Measurements from ENCODE around the gene SYTL3.
"Not testable (repeated sequence)": the region's sequence is repeated elsewhere in the genome, so short reads cannot be mapped to it uniquely, and the experiment has no call there.

Gene SYTL3

DNA sequence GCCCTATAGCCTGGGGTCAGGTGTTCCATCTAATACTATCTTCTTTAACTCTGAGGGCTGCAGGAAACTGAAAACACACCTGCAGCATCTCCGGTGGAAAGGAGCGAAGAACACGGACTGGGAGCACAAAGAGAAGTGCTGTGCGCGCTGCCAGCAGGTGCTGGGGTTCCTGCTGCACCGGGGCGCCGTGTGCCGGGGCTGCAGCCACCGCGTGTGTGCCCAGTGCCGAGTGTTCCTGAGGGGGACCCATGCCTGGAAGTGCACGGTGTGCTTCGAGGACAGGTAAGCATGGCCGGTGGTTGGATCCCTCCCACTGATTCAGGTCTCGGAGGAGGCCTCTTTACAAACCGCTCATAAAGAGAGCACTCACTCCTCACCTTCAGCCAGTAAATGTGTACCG is 15.5 kb downstream of the SYTL3 start:
- no peak for DNase-seq

DNA sequence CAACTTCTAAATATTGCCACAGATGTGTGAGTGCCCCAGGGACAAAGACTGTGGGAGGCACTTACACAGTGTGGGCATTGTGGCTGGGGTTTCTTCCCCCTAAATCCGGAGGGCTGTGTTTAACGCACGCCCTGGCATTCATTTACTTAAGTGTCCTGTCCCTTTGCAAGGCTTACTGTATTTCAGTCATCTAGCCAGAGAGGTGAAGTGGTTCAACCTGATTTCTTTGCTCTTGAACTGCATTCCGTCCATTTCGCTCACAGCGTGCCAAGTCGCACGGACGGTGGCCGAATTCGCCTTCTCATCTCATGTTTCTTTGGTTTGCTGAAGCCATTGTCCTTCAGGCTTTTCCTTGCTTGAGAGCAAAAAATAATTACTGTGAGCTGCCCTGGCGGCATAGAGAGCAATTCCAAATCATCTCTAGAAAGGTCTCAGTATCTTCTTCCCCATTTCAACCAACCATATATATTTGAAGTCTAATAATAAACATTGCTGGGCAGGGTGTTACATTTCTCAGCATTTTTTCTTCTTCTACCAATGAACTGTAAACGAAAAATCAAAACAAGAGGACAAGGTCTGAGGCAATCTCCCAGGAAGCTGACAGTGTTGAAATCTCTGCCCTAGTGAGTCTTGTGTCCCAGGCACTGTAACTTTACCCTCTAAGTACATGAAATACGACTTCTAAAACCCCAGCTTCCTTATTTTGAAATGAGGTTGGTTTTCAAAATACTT is 16.9 kb downstream of the SYTL3 start:
- DNase-seq = no peak

DNA sequence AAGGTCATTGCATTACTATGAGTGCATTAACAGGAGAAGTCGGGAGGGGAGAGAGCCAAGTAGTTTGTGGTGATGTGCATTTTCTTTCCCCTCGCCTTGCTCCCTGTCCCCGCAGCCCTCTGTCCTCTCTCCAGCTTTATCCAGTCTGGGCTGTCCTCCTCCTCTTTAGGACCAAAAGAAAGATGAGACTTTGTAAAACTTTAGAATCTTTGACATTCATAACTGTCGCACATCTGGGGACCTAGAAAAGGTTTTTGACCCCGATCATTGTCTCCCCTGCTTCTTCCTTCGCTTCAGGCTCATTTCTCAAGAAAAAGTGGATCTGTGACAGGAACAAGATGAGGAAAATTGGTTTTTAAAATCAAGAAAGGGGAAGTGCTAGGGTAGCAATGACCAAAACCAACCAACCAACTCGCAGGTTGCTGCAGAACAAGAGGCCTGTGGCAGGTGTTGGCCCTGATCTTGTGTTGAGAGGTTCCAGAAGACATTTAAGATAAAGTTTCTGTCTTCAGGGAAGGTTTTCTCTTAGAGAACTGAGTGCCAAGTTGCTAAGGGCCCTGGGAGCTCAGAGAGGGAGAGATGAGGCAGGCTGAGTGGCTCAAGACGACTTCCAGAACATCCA is 17.6 kb downstream of the SYTL3 start:
- DNase-seq = no peak

DNA sequence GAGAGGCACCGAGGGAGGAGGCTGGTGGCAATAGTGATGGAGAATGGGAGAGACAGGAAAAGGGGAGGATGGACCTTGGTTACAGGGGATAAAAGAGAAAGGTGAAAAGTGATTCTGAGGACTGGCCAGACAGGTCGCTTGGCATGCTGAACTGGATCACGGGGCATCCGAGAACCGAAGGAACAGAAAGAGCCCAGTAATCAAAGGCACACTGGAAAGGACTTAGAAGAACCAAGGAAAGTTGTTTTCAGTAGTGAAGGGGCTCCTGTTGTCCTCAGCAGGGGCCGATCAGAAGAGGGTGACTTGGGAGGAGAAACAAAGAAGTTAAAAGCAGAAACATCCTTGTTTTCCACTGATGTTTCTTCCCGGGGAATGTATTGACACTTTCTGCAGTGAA is 18.9 kb downstream of the SYTL3 start:
- no peak for DNase-seq

DNA sequence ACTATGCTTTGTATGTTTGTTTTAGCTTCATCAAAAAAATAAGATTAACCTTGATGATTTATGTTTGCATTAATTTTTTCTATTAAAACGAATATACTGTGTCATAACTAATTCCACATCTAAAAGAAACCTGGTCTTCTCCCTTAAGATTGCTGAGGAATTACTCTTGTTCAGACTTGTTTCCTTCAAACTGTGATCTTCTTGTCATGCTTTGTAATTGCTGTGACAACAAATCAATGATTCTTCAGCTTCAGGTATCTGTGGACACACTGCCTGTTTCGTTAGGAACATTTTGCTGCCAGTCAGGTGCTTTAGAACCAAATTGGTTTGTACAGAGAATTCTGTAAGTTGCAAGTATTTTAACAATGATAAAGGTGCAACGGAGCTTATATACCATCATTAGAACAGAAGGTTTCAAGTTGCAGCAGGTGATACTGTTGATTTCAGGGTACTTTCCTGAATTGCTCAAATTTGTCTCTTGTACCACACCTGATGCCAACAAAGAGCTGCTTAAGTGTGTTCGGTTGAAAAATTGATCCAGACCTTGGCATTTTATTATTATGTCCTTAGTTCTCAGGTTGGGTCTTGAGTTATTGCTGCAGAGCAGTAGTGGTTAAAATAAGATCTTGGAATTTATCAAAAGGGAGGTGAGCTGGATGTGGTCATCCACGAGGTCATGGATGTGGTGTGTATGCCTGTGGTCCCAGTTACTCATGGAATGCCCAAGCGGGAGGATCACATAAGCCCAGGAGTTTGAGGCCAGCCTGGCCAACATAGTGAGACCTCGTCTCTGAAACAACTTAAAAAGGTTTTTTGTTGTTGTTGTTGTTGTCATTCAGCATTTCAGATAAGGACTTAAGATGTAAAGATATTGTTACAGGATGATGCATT is 19.5 kb downstream of the SYTL3 start:
- DNase-seq = no peak

DNA sequence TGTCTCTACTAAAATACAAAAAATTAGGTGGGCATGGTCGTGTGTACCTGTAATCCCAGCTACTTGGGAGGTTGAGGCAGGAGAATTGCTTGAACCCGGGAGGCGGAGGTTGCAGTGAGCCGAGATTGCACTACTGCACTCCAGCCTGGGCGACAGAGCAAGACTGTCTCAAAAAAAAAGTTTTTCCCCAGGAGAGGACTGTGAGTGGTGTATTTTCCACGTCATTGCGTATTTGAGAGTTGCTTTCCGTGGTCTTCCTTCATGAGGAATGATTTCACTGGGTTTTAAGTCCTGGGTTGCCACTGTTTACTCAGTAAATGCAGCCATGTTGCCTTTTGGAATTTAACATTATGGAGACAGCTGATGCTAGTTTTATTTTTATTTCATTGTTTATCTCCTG is 22.3 kb downstream of the SYTL3 start:
- not testable (repeated sequence) for DNase-seq

DNA sequence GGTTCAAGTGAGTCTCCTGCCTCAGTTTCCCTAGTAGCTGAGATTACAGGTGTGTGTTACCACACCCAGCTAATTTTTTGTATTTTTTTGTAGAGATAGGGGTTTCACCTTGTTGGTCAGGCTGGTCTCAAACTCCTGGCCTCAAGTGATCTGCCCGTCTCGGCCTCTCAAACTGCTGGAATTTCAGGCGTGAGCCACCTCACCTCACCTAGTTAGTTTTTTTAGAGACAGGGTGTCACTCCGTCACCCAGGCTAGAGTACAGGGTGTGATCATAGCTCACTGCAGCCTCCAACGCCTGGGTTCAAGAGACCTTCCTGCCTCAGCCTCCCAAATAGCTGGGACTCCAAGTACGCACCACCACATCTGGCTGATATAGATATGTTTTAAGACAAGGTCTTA is 22.9 kb downstream of the SYTL3 start:
- DNase-seq = no peak

DNA sequence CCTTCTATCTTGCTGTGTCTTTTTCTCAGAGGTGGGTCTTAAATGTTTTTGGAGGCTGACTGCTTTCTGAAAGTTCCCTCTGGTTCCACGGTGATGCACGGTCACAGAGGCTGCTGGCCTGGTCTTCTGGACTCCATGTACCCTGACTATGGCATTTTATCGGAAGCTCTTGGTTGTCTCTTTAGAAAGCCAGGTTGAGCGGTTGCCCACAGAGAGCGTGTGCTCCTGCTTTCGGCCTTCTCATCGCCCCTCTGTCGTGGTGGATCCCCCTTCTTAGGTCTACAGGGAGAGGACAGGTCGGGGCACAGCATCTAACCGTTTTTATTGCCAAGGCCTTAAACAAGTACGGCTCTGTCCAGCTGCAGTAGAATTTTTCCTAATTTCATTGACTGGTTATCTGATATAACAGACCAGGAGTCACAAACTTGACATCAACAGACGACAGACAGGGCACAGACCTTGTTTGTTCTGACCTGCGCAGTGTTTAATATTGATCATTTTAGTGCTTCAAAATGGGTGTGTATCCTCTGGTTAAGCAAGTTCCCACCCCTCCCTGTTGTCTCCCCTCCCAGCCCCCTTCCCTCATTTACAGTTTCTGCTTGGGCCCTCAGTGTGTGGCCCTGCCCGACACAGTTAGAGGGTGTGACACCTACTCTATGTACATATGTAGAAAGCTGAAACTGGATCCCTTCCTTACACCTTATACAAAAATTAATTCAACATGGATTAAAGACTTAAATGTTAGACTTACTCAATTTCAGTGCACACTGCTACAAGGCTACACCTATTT is 24.7 kb downstream of the SYTL3 start:
- no peak for DNase-seq

DNA sequence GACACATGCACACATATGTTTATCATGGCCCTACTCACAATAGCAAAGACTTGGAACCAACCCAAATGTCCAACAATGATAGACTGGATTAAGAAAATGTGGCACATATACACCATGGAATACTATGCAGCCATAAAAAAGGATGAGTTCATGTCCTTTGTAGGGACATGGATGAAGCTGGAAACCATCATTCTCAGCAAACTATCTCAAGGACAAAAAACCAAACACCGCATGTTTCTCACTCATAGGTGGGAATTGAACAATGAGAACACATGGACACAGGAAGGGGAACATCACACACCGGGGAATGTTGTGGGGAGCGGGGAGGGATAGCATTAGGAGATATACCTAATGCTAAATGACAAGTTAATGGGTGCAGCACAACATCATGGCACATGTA is 27.2 kb downstream of the SYTL3 start:
- not testable (repeated sequence) for DNase-seq

DNA sequence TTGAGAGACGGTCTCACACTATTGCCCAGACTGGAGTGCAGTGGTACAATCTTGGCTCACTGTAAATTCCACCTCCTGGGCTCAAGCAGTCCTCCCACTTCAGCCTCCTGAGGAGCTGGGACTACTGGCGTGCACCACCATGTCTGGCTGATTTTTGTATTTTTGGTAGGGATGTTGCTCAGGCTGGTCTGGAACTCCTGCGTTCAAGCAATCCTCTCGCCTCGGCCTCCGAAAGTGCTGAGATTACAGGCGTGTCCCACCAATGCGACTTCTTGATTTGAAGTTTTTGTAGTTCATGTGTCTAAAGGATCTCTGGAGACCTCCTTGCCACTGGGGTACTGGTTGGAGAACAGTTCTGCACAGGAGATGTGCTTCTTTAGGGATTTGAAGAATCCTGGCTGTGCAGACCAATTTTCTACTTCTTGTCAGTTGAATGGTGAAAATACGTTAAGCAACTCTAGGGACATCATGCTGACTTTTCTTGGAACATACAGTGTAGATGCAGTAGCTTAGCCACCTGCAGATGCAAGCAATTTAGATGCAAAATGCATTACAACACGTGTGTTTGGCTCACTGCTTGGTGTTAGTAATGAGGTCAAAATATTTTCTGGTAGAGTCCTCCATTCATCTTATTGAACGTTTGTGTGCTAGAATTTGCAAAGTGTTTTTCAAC is 28.2 kb downstream of the SYTL3 start:
- no peak for DNase-seq

DNA sequence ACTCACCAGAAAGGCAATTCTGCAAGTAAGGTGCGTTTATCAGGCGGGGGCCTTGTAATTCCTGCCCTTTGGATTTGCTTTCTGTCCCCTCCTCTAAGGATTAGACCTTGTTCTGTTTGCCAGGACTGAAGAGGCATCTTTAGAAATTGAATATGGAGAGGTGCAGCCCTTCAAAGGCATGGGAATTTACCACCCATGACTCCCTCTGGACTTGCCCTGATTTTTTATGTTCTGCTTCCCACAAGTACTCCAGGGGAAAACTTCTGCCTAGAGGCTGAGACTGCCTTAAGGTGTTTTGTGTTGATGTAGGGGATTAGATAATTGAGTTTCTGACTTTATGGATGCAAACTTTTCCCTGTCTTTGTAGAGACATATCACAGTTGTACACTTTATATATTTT is 30.2 kb downstream of the SYTL3 start:
- DNase-seq = no peak

DNA sequence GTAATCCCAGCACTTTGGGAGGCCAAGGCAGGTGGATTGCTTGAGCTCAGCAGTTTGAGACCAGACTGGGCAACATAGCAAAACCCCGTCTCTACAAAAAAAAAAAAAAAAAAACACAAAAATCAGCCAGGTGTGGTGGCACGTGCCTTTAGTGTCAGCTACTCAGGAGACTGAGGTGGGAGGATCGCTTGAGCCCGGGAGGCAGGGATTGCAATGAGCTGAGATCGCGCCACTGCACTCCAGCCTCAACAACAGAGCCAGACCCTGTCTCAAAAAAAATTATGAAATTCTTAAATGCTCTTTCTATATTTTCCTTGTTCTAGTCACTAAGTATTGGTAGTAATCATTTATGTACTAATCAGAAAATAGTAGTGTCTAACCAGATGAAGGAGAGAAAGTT is 30.6 kb downstream of the SYTL3 start:
- no peak for DNase-seq

DNA sequence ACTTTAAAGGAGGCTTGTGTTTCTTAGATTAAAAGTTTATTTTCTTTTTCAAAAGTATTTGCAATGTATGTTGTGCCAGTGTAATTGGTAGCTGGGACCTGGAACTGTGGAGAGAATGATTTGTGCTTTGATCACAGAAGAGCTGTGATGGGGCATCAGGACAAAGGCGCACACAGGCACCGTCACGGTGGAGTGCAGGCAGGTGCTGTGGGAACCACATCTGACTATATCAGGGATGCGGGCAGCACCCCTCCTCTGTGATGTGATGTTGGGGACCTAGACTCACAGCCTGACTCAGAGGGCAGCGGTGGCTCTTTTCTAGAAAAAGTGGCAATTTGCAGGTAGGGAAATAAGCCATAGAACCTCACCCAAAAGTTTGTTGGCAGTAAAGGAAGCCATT is 34.5 kb downstream of the SYTL3 start:
- no peak for DNase-seq

DNA sequence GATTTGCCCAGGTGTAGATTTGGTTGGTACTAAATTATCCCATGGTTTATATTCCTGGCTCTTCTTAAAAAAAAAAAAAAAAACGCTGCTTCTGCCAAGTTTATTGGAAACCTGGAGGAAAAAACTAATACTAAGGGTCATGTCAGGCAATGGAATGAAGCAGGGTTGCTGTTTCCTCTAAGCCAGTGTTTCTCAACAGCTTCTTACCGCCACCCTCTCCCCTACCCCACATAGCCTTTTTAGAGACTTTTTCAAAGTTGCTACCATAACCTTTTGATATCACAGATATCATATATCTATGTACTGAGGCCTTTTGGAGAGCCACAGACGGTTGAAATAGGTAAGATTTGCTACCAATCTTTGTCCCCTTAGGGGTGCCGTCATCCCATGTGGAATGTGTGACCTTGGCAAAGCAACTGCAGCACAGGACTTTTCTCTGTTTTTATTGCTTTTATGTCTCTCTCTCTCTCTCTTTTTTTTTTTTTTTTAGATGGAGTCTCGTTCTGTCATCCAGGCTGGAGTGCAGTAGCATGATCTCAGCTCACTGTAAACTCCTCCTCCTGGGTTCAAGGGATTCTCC is 35.0 kb downstream of the SYTL3 start:
- no peak for DNase-seq

DNA sequence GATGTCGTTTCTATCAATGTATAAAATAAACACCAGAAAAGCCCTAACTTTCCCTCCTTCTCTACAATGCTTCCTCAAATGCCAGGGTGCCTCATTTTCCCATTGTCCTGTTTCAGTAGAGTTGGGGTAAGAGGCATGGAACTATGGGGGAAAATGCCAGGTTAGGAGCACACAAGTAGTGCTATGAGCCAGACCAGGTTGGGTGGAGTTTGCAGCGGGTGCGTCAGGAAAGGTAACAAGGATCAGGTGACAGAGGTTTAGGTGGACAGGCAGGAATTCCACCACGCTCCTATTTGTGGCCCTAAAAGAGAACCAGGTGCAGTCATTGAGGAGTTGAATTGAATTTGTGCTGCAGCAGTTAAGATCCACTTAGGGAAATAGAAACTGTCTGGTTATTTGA is 36.5 kb downstream of the SYTL3 start:
- no peak for DNase-seq

DNA sequence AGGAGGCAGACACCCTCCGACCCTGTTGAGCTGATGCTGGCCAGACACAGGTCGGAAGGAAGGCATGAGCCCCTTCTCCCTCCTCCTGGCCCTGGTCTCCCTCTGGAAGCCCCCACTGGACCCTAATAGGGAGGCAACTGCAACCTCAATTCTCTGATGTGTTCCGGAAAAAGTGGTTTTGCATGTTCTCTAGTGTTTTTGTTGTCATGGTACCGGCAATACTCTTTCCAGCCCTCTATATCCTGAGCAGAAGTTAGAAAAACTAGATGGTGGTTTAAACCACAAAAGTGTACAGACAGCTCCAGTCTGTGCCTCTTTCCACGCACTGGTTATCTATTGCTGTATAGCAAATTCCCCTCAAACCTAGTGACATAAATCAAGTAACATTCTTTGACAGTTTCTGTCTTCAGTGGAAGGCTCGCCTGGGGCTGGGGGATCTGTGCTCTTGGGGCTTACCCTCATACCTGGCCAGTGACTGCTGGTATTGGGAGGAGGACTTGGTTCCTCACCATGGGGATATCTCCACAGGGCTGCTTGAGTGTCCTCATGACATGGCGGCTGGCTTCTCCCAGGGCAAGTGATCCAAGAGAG is 37.0 kb downstream of the SYTL3 start:
- DNase-seq = no peak

DNA sequence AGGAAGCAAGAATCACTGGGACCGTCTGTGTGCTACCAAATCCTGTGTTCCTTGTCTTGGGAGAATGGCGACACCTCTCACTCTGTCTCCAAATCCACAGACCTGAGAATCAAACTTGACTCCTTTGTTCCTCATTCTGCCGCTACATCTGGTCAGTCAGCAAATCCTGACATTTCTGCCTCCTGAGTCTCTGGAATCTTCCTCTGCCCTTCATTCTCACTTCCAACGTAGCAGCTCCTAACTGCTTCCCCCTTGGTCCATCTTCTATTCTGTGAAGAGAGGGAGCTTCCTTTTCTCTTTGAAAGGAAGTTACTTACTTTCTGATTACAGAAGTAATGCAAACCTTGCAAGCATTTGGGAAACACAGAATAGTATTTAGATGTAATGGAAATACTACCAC is 37.7 kb downstream of the SYTL3 start:
- DNase-seq = no peak

DNA sequence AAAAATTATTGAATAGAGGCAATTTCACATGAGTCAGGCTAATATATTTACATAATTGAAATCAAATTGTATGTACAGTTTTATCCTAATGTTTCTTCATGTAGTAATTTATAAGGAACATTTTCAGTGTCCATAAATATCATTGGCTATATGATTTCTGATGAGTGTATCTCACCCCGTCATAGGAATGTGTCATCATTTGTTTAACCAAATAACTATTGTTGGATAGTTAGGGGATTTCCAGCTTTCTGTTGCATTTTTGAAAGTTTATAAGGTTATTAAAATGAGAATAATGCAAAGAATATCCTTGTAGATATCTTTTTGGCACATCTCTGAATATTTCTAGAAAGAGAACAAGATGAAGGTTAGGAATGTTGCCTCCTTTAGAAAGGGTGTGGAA is 39.0 kb downstream of the SYTL3 start:
- DNase-seq = no peak

DNA sequence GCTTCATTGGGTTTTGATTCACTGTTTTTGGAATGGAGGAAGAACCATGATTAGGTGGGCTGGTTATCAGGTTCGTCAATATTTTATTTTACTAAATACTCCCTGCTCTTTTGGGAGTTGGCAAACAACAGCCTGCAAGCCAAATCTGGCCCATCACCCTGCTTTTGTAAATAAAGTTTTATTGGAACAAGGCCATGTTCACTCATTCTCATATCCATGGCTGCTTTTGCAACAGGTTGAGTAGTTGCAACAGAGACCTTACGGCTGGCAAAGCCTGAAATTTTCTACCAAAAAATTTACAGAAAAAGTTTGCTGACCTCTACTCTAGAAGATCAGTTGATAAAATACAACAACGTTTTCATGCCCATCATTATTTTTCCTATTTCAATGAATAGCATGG is 45.1 kb downstream of the SYTL3 start:
- DNase-seq = no peak

DNA sequence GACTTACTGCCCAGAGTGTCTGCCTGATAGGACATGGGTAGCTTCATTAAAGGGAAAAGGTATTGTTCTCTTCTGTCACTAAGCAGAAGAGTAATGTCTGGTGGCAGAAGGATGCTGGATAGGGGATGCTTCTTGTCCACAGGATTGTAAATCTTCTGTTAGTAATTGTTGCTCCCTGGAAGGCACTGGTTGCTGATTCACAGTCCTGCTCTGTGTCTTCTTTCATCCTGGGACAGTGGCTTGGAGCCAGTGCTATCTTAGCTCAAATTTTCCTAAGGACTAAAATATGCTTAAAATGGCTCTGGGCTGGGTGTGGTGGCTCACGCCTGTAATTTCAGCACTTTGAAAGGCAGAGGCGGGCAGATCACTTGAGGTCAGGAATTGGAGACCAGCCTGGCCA is 48.0 kb downstream of the SYTL3 start:
- no peak for DNase-seq

DNA sequence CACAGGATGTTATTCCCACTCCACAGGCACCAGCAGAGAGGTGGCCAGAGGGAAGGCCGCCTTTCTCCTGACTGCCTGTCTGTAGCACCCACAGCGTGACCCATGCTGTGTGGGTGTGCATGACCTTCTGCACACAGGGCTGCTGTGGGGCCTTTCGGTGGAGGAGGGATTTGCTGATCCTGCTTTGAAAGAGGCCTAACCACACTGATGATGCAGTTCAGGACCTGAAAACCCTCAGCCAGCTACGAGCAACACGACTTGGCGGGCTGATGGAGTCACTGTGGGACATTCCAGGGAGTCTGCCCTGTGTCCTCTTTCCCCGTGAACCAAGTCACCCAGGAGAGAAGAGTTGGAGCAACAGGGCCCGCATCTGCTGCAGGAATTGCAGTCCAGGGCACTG is 49.1 kb downstream of the SYTL3 start:
- no peak for DNase-seq

DNA sequence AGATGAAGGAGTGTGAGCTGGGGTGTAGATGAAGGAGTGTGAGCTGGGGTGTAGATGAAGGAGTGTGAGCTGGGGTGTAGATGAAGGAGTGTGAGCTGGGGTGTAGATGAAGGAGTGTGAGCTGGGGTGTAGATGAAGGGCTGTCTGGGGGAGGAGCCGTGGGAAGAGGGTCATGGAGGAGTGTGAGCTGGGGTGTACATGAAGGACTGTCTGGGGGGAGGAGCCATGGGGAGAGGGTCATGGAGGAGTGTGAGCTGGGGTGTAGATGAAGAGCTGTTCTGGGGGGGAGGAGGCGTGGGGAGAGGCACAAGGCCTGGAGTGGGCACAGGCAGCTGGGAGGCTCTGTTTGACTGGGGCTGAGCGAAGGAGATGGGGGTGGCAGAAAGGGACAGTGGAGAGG is 51.4 kb downstream of the SYTL3 start:
- DNase-seq = not testable (repeated sequence)

Measured in NCI-H1417 treated with DMSO at 0.1 percent for 48 hours (cell line).